ENCODE measurements around the gene SLC4A3.

Gene SLC4A3

GRCh38 chr2:219665926-219666325 is 38.5 kb downstream of the SLC4A3 start:
- H3K27ac ChIP-seq, result no peak overlapping the region
- TF ChIP-seq, protein P1, sequence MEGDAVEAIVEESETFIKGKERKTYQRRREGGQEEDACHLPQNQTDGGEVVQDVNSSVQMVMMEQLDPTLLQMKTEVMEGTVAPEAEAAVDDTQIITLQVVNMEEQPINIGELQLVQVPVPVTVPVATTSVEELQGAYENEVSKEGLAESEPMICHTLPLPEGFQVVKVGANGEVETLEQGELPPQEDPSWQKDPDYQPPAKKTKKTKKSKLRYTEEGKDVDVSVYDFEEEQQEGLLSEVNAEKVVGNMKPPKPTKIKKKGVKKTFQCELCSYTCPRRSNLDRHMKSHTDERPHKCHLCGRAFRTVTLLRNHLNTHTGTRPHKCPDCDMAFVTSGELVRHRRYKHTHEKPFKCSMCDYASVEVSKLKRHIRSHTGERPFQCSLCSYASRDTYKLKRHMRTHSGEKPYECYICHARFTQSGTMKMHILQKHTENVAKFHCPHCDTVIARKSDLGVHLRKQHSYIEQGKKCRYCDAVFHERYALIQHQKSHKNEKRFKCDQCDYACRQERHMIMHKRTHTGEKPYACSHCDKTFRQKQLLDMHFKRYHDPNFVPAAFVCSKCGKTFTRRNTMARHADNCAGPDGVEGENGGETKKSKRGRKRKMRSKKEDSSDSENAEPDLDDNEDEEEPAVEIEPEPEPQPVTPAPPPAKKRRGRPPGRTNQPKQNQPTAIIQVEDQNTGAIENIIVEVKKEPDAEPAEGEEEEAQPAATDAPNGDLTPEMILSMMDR (conservative IDR thresholded peaks at IDR 0.05), result no peak

- TF ChIP-seq, protein P1 (conservative IDR thresholded peaks at IDR 0.05), result no peak
- H3K27ac ChIP-seq, result no peak overlapping the region
Measured at GRCh38 chr2:219668316-219668715, 40.9 kb downstream of the SLC4A3 start.

- H3K27ac ChIP-seq, result no peak overlapping the region
- TF ChIP-seq, protein P1 (conservative IDR thresholded peaks at IDR 0.05), result no peak
Measured at GRCh38 chr2:219670386-219670785, 43.0 kb downstream of the SLC4A3 start.

- no peak overlapping the region for H3K27ac ChIP-seq
- TF ChIP-seq, protein P1 (conservative IDR thresholded peaks at IDR 0.05), result no peak
Measured at GRCh38 chr2:219671279-219671678, 43.8 kb downstream of the SLC4A3 start.

GRCh38 chr2:219672406-219672805 is 45.0 kb downstream of the SLC4A3 start:
- TF ChIP-seq, protein P1 (conservative IDR thresholded peaks at IDR 0.05), result no peak

GRCh38 chr2:219675221-219675620 is 47.8 kb downstream of the SLC4A3 start:
- H3K27ac ChIP-seq, result no peak overlapping the region
- TF ChIP-seq, protein P1 (conservative IDR thresholded peaks at IDR 0.05), result no peak

More at GRCh38 chr2:219672406-219672805, 45.0 kb downstream of the SLC4A3 start:
- H3K27ac ChIP-seq, result no peak overlapping the region

GRCh38 chr2:219676586-219676985 is 49.2 kb downstream of the SLC4A3 start:
- TF ChIP-seq, protein P1 (conservative IDR thresholded peaks at IDR 0.05), result no peak

More at GRCh38 chr2:219676586-219676985, 49.2 kb downstream of the SLC4A3 start:
- H3K27ac ChIP-seq, result no peak overlapping the region

All from VCaP (cell line).